Measurements from ENCODE around the gene CMTM5.
"Not testable (repeated sequence)": the region's sequence is repeated elsewhere in the genome, so short reads cannot be mapped to it uniquely, and the experiment has no call there.

CMTM5 gene

GRCh38 chr14:23415821-23416778 lies 39.3 kb downstream of the CMTM5 start:
- DNase-seq, result no peak

DNA sequence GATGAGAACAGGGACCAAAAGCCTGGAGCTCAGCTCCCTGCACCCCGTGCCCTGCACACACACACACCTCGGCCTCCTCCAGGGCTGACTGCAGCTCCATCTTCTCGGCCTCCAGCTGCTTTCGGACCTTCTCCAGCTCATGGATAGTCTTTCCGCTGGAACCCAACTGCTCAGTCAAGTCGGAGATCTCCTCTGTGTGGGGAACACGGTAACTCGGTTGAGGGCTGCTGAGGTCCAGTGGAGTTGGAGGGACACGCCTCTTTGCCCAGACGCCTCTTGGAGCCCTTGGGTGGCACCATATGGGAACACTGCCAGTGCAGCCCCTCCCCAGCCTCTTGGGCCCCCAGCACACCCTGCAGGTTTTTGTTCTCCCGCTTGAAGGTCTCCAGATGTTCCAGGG lies 40.0 kb downstream of the CMTM5 start:
- no peak for DNase-seq

GRCh38 chr14:23417269-23417668 lies 40.4 kb downstream of the CMTM5 start:
- not testable (repeated sequence) for DNase-seq

- DNase-seq, result no peak
Observed at GRCh38 chr14:23418021-23418420, 41.2 kb downstream of the CMTM5 start.

- DNase-seq, result not testable (repeated sequence)
Observed at GRCh38 chr14:23419646-23420045, 42.8 kb downstream of the CMTM5 start.

- DNase-seq, result no peak
Observed at GRCh38 chr14:23421594-23421993, 44.7 kb downstream of the CMTM5 start.

DNA sequence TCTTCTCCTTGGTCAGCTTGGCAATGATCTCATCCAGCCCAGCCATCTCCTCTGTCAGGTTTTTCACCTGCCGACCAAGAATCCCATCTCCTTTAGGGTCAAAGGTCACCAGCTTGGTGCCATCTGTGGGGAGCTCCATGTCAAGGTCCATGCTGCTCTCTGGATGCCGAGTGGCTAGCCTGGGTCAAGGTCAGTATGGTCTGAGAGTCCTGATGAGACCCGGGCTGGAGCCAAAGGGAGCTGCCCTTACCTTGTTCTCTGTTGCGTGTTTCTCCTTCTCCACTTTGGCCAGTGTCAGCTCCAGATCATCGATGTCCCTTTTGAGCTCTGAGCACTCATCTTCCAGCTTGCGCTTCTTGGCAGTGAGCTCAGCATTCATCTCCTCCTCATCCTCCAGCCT lies 46.8 kb downstream of the CMTM5 start:
- no peak for DNase-seq

GRCh38 chr14:23425169-23425568 lies 48.3 kb downstream of the CMTM5 start:
- DNase-seq, result no peak

DNA sequence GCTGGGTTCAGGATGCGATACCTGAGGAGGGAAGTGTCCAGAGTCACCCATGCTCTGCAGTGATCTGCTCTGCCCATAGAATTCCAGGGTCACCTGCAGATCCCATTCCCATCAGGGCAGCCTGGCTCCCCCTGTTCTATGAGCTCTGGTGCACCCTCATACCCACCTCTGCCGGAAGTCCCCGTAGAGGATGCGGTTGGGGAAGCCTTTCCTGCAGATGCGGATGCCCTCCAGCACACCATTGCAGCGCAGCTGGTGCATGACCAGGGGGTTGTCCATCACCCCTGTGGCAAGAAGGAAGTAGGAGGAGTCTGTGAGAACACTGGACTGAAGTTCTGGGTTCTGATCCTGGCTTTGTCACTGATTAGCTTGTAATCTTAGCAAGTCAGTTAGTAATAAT lies 49.0 kb downstream of the CMTM5 start:
- DNase-seq, result not testable (repeated sequence)

GRCh38 chr14:23428686-23429495 lies 52.0 kb downstream of the CMTM5 start:
- DNase-seq, result no peak
